LNCAP (cell line): ENCODE data around the gene ERLIN1.

Source experiments
- TF ChIP-seq, protein P1 (sequence below): fragments of 450-650 bp; IDR thresholded peaks from 2 replicates; pipeline ENCODE4 v1.5.1; 2017; ENCODE audit warnings: mild to moderate bottlenecking

ERLIN1 gene

DNA sequence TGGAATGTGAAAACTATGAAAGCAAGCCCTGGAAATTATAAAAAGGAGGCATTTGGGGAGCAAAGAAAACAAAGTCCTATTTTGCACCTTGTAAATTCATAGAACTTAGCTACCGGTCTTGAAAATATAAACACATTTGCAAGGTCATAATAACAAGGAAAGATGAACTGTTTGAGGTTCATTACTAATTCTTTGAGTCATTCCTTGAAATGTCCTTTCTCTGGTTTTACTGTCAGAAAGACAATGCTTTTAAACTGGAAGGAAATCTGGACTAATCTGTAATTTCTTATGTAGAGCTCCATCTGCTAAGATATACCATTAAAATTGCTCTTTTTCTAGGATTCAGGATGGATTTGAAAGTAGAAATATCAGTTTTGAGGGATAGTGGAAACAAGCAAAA lies 1.4 kb downstream of the ERLIN1 start:
- TF ChIP-seq, protein P1, sequence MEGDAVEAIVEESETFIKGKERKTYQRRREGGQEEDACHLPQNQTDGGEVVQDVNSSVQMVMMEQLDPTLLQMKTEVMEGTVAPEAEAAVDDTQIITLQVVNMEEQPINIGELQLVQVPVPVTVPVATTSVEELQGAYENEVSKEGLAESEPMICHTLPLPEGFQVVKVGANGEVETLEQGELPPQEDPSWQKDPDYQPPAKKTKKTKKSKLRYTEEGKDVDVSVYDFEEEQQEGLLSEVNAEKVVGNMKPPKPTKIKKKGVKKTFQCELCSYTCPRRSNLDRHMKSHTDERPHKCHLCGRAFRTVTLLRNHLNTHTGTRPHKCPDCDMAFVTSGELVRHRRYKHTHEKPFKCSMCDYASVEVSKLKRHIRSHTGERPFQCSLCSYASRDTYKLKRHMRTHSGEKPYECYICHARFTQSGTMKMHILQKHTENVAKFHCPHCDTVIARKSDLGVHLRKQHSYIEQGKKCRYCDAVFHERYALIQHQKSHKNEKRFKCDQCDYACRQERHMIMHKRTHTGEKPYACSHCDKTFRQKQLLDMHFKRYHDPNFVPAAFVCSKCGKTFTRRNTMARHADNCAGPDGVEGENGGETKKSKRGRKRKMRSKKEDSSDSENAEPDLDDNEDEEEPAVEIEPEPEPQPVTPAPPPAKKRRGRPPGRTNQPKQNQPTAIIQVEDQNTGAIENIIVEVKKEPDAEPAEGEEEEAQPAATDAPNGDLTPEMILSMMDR, result no peak

DNA sequence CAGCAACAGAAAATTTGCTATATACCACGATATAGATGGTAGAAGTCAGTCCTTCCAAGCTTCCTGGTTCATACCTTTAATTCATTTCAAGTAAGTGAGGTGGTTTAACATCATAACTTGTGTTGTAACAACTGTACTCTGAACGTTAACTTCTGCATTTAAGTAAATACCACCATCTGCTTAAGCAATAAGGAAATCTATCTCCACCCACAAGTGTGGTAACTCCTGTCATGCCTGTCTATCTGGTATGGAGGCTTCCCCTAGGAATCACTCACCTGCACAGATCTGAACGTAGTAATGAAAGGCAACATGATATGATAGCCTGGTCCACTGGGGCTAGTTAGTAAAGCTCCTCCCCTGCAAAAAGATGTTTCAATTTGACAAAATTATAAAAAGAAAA lies 2.3 kb downstream of the ERLIN1 start:
- TF ChIP-seq, protein P1, result no peak

DNA sequence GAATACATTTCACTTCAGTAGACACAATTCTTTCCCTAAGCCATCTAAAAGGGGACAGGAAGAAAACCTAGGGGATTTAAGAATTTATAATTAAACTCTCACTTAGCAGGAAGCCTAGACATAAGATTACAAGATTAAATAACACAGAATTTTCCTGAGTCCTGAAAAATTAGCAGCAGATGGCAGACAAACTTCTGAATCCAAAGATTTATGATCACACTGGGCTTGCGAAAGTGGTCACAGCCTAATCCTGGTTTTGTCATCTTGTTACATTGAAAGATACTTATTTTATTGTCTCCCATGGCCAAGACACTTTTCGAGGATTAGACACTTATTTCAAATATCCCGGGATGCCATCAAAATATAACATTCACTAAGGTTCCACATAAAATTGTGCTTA lies 2.9 kb downstream of the ERLIN1 start:
- TF ChIP-seq, protein P1, result no peak

DNA sequence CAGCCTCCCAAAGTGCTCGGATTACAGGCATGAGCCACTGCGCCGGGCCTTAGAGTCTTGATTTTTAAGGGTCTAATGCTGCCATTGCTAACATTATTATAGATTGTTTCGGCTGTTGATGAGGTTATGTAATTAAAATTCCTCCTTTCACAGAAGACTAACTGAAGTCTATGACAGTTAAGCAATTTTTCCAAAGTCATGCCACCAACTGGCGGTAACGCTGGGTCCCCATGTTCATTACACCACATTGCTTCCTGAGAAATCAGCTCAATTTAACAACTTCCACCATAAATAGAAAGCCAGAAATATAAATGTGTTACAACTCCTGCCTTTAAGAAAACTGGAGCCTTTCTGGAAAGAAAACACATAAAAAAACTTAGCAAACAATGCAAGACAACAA lies 3.5 kb downstream of the ERLIN1 start:
- TF ChIP-seq, protein P1, result no peak

DNA sequence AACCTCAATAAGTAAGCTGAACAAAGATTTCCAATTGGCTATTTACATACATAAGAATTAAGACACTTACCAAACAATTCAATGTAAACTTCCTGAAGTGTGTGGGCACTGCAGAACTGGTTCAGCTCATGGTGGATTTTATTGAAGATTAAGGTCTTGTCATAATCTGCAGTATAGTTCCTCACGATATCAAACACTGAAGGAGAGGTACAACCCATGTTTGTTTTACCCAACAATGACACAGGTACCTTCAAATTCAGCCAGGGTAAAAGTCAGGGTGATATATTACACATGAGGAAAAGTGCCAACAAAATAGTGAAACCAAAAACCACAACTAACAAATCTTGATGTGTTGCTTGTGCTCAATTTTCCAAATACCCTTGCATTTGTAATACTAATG lies 10.0 kb downstream of the ERLIN1 start:
- TF ChIP-seq, protein P1, result no peak

DNA sequence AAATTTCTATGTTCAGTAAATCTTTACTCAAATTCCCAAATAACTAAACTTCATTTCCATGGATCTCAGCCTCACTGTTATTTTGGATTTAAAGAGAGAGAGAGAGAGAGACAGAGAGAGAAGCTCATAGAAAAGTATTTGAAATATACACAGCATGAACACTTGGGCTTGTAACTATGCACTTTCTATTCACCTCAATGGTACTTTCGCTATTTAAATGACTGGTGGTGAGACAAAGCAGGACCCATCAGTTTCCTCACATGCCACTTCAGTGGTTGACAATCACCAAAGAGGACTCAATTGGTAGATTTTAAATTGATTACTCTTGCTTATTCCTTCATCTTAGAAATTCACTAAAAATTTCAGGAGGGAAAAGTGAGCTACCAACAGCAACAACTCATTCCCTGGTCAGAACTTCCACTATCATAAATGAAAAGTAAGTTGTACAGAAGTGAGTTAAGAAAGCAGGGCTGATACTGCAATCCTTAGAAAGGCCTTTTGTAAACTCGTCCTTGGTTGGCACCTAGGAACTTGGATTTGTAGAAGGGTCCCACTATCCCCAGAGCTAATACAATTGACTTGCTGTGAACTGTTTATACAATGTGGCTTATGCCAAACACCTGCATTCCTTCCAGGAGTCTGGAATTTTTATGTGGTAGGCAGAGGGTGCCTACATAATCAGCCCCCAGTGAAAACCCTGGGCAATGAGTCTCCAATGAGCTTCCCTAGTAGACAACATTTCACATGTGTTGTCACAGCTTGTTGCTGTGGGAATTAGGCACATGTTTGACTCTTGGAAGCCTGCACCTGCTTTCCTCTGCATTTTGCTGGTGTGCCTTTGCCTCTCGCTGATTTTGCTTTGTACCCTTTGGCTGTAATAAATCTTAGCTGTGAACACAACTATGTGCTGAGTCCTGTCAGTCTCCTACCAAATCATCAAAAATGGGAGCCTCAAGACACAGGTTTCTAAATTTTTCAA lies 10.8 kb downstream of the ERLIN1 start:
- TF ChIP-seq, protein P1, result no peak

DNA sequence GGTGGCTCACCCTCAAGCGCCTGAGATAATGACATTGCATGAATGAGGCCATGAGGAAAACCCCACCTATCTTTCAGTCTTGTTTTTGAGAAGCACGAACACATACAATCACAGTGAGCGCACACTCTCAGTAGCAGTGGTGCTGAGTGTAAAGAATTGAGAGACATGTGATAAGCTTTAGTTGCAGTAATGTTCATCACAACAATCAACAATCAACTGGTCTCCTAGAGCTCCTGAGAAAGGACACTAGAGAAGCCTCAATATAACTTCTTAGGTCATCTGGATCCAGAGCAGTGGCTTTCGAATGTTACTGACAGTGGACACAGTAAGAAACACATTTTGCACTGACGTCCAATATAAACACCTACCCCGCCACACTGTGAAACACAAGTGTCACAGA lies 12.8 kb downstream of the ERLIN1 start:
- TF ChIP-seq, protein P1, result no peak
